ENCODE data around the gene CAMK2G. TPM values are rescaled to one million over a fixed set of nuclear protein-coding genes. Genes with fewer than 3 reads are reported as not detected.
A peak's percentile ranks its signal among the peaks of the same experiment; 100 is the strongest.

The CAMK2G gene
- total RNA-seq, 2 donors from 2014 or later = 40.0 to 45.8 TPM

DNA sequence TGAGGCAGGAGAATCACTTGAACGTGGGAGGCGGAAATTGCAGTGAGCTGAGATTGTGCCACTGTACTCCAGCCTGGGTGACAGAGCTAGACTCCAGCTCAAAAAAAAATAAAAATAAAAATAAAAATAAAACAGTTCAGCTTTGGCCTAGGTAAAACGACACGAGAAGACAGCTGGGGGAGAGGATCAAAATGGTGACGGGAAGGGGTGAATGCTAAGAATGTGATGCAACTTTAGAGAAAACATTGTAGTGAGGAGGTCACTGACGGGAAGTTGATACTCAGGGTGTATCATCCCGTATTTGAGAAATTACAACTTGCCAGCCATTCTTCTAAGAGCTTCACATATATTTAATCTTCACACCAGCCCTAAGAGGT, 64.0 kb downstream of the CAMK2G start:
- intact Hi-C loops (cut with DNase I) = no loop called here
- H3K27me3 ChIP-seq = no peaks in the 10 kb centered on the region
- H3K9ac ChIP-seq (ENCODE audit: low read depth in 2 of 2, low read length in 2 of 2) = peak overlapping the region in 1 of 2 donors; percentile 76
- H3K36me3 ChIP-seq = peaks cover 5% of the 10 kb centered on the region
- no peak for DNase-seq
- H3K9me3 ChIP-seq = no peaks in the 10 kb centered on the region
- TF ChIP-seq, protein P1, sequence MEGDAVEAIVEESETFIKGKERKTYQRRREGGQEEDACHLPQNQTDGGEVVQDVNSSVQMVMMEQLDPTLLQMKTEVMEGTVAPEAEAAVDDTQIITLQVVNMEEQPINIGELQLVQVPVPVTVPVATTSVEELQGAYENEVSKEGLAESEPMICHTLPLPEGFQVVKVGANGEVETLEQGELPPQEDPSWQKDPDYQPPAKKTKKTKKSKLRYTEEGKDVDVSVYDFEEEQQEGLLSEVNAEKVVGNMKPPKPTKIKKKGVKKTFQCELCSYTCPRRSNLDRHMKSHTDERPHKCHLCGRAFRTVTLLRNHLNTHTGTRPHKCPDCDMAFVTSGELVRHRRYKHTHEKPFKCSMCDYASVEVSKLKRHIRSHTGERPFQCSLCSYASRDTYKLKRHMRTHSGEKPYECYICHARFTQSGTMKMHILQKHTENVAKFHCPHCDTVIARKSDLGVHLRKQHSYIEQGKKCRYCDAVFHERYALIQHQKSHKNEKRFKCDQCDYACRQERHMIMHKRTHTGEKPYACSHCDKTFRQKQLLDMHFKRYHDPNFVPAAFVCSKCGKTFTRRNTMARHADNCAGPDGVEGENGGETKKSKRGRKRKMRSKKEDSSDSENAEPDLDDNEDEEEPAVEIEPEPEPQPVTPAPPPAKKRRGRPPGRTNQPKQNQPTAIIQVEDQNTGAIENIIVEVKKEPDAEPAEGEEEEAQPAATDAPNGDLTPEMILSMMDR (IDR thresholded peaks at IDR 0.05) = no peak
- H3K4me1 ChIP-seq = no peaks in the 10 kb centered on the region
- peak overlapping the region; percentile 90 for H3K27ac ChIP-seq
- peak overlapping the region; percentile 93 for H3K4me3 ChIP-seq

DNA sequence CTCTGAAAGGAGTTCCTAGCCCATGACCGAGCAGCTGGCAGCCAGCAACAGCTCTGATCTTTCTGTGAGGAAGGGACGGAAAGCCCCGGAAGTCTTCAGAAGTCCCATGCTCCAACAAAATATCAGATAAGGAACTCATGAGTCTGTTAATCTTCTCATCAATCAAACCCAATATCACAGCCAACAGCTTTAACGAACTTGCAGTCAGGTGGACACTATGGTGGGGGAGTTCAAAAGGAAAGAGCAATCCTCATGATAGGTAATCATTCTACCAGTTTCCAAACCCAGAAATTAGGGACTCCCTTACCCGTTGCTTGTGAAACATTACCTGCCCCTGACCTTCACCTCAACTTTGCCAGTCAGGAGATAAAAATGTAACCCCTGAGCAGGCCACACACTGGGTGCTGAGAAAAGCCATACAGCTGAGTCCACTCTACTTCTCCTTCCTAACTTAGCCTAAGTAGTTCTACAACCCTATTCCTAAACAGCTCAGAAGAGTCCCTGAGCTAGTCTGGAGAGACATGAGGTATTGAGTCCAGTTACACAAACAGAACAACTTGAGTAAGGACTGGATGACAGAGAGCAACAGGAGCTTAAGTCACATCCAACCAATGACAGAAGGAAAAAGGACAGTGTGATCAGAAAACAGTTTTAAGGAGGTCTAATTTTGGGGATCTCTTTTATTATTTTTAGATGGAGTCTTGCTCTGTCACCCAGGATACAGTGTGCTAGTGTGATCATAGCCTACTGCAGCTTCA, 65.1 kb downstream of the CAMK2G start:
- intact Hi-C loops (cut with DNase I) = no loop called here
- Histone ChIP-seq H3K4me1 (no peaks in the 10 kb centered on the region), H3K27ac (no peak overlapping the region)

DNA sequence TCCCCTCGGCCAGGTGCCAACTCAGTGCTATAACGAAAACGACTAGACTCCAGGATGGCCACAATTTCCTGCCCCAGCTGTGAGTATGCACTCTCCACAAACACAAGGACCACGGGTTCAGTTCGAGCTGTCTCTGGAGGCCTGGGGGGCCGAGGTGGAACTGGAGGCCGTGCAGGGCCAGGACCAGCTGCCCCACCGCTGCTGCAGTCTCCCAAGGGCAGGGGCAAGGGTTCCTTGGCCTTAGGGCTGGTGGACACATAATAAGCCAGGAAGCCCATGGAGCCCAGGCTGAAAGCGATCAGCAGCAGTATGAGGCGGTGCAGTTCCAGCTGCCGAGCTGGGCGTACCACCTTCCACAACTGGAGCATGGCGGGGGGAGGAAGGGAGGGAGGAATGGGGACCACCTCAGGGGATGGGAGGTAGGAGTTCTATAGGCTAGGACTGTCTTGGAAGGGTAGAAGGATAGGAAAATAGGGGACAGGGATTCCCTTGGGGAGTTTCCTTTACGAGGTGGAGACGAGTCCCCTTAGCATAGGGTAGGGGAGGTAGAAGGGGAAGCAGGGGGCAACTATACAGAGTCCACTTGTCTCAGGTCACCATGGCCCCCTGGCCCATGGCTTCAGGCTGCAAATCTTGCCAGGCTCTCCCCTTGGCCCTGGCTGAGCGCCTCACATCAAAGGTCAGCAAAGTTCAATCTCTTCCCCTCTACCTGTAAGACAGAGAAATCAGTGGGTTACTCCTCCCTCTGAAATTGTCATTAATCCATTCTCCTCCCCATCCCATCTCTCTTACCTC, 66.1 kb downstream of the CAMK2G start:
- no peak for DNase-seq
- intact Hi-C loops (cut with DNase I) = no loop called here
- Histone ChIP-seq H3K4me3 (no peak overlapping the region), H3K9me3 (no peaks in the 10 kb centered on the region), H3K36me3 (peaks cover 7% of the 10 kb centered on the region), H3K9ac (ENCODE audit: low read depth in 2 of 2, low read length in 2 of 2) (no peak overlapping the region), H3K4me1 (no peaks in the 10 kb centered on the region), H3K27ac (no peak overlapping the region), H3K27me3 (no peaks in the 10 kb centered on the region)
- TF ChIP-seq, protein P1 (IDR thresholded peaks at IDR 0.05) = no peak

More for the DNA sequence above, 65.1 kb downstream of the CAMK2G start:
- TF ChIP-seq, protein P1 (IDR thresholded peaks at IDR 0.05) = no peak
- Histone ChIP-seq H3K9ac (ENCODE audit: low read depth in 2 of 2, low read length in 2 of 2) (no peak overlapping the region), H3K9me3 (no peaks in the 10 kb centered on the region), H3K4me3 (no peak overlapping the region), H3K36me3 (peaks cover 7% of the 10 kb centered on the region), H3K27me3 (no peaks in the 10 kb centered on the region)
- no peak for DNase-seq

DNA sequence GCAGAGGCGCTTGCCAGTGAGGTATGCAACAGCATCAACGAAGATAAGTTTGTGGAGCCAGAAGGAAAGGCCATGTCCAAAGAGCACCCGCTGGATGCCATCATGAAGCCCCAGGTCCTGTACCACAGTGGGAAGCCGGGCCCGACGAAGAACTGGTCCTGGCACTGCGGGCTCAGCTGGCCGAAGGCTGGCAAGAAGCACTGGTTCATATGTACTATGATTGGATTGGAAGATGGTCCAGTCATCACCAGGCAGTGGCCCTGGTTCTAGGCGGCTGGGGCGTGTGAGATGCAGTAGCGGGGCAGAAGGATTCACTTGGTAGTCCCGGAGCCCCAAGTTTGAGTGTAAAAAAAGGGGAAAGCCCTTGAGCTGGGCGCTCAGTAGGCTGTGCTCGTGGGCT, 66.9 kb downstream of the CAMK2G start:
- no peak for DNase-seq
- TF ChIP-seq, protein P1 (IDR thresholded peaks at IDR 0.05) = no peak
- no peaks in the 10 kb centered on the region for H3K9me3 ChIP-seq
- no peak overlapping the region for H3K9ac ChIP-seq (ENCODE audit: low read depth in 2 of 2, low read length in 2 of 2)
- no peaks in the 10 kb centered on the region for H3K4me1 ChIP-seq
- no peak overlapping the region for H3K27ac ChIP-seq
- no peaks in the 10 kb centered on the region for H3K27me3 ChIP-seq
- H3K36me3 ChIP-seq = peaks cover 7% of the 10 kb centered on the region
- no peak overlapping the region for H3K4me3 ChIP-seq
- intact Hi-C loops (cut with DNase I) = no loop called here

DNA sequence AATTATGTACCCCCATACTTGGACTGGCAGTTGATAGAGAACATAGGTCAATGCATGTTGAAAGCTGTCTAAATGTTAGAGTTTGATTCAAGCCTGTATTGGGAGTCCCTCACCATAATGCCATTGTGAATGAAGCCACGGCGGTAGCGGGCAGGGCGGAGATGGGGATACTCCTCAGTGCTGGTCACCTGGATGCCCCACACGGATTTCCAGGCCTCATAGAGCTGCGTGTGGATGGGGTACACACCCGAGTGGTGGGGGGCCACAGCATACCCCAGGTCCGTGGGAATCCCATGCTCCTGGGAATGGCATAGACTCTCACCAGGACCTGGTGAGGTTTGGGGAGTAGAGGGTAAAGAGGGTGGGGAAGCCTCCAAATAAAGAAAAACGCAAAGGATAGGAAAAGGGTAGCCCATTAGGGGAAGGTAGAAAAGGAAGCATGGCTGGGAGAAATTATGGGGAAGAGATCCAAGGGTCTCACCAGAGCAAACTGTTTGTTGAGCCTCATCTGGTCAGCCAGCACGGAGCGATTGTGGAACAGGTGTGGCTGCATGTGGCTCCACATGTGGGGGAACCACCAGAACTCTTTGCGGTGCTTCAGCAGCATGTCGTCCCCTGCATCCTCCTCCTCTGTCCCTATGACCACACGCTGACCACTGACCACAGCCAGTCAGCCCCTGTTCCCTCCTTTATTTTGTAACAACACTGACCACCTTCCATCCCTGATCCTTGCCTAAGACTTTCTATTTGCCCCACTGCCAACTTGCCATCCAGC, 68.0 kb downstream of the CAMK2G start:
- no peak for DNase-seq
- Histone ChIP-seq H3K9me3 (no peaks in the 10 kb centered on the region), H3K27me3 (no peaks in the 10 kb centered on the region), H3K4me3 (no peak overlapping the region), H3K9ac (ENCODE audit: low read depth in 2 of 2, low read length in 2 of 2) (no peak overlapping the region), H3K4me1 (no peaks in the 10 kb centered on the region), H3K36me3 (peaks cover 7% of the 10 kb centered on the region), H3K27ac (no peak overlapping the region)
- intact Hi-C loops (cut with DNase I) = no loop called here
- TF ChIP-seq, protein P1 (IDR thresholded peaks at IDR 0.05) = no peak
